ENCODE measurements around the gene IPO11.

DNA sequence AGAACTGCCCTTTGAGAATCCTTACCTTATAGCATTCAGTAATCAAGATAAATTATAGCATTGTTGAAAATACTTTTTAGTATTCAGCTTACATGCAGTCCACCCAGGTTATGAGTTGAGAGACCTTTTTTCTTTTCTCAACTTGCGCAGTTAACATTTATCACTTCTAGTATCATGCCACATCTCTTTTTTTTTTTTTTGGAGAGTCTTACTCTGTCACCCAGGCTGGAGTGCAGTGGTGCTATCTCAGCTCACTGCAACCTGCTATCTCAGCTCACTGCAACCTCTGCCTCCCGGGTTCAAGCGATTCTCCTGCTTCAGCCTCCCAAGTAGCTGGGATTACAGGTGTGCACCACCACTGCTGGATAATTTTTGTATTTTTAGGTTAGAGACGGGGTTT, 195.1 kb downstream of the IPO11 start:
- TF ChIP-seq TAF1 (IDR thresholded peaks at IDR 0.05; ENCODE audit: low read depth, low read length) (no peak), POLR2A (IDR thresholded peaks at IDR 0.05; ENCODE audit: low read depth, low read length) (no peak), POLR2AphosphoS5 (IDR thresholded peaks at IDR 0.05; ENCODE audit: low read depth, low read length) (no peak), SPI1 (IDR thresholded peaks at IDR 0.05; ENCODE audit: low read depth, low read length) (no peak)

Data from GM12891 (cell line).